Measurements from ENCODE around the gene ZBTB17. TPM values are rescaled to one million over a fixed set of nuclear protein-coding genes. Genes with fewer than 3 reads are reported as not detected.

The ZBTB17 gene
- total and polyA plus RNA-seq, 2 of the 8 experiments (the other 6 are each of a cell fraction or from before 2014, with no cell fraction given), result 24.7 to 36.2 TPM

DNA sequence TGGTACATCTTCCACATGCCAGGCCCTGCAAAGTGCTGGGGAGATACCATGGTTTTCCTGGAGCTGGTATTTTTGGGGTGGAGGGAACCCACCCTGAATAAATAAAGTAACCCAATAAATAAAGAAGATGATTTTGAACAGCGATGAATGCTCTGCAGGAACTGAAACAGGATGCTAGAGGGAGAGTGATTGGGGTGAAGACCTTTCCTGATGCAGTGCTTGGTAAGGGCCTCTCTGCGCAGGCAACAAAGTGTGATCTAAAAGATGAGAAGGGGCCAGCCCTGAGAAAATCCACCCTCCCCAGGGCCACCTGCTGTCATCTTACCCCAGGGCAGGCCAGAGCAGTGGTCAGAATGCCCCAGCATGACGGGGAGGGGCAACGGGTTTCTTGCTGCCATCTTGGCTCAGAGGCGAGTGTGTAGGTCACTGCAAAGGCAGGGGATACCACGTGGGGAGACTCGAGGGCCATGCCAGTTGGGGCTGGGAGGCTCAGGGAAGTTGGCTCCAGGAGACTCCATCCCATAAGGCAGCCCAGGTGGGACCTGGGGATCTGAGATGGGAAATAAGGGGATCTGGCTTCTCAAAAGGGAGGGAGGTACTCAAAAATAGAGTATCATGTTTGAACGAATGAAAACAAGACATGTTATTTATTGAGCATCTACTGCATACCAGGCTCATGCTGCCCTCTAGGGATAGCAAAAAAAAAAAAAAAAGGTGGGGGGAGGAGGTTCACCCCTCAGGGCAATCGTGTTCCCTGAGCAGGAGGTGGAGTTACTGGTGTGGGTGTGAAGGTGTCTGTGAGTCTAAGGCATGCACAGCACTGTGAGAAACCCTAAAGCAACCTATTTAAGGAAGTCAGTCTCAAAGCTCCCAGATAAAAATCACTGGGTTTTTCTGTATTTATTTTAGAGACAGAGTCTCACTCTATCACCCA lies 30.9 kb upstream of the ZBTB17 start:
- H4K91ac ChIP-seq (replicated peaks; ENCODE audit: insufficient read length, low read length), result no peak overlapping the region
- DNase-seq (ENCODE audit: low read depth in 1 of 2, low spot score in 2 of 2) (no peak), FAIRE-seq (no peak)
- 84% methylated on average over 8 of the region's 9 CpGs; no CpG with 5 or more reads in 1 of the 2 experiments for WGBS, 2 experiments (ENCODE audit: extremely low coverage in 1 of 2, insufficient coverage in 1 of 2, insufficient read length in 1 of 2, insufficient replicate concordance in 2 of 2, low coverage in 1 of 2, low lambda C conversion rate in 2 of 2, missing lambda C conversion rate in 1 of 2)
- H4K8ac ChIP-seq (ENCODE audit: extremely low read depth, insufficient read depth, low read length), result no peak overlapping the region
- no peak overlapping the region for H2AFZ ChIP-seq (ENCODE audit: low read length)
- no peaks in the 10 kb centered on the region for H3K9me3 ChIP-seq (ENCODE audit: insufficient read depth in 2 of 2, low read depth in 1 of 2, low read length in 1 of 2)
- no peak overlapping the region for H2BK5ac ChIP-seq (ENCODE audit: low read depth, low read length)
- POLR2A ChIA-PET (ENCODE audit: partially characterized antibody), result interaction anchor here (0.6 kb wide), 1 partner anchor 51 kb away, joined by 3 read pairs; no protein-coding TSS in a partner anchor
- H3K4me2 ChIP-seq (ENCODE audit: insufficient read depth in 1 of 2, low read depth in 2 of 2, low read length in 2 of 2), result no peak overlapping the region
- CTCF ChIA-PET (ENCODE audit: partially characterized antibody), result interaction anchor here (0.6 to 8.9 kb wide), 26 partner anchors 9 to 358 kb away, joined by 3 to 74 read pairs (median 5); partner anchors contain the start of genes CLCNKA, CLCNKB and HSPB7
- no peak overlapping the region for H3K56ac ChIP-seq (replicated peaks; ENCODE audit: insufficient read length, low read depth, low read length)
- TF ChIP-seq, protein P1, sequence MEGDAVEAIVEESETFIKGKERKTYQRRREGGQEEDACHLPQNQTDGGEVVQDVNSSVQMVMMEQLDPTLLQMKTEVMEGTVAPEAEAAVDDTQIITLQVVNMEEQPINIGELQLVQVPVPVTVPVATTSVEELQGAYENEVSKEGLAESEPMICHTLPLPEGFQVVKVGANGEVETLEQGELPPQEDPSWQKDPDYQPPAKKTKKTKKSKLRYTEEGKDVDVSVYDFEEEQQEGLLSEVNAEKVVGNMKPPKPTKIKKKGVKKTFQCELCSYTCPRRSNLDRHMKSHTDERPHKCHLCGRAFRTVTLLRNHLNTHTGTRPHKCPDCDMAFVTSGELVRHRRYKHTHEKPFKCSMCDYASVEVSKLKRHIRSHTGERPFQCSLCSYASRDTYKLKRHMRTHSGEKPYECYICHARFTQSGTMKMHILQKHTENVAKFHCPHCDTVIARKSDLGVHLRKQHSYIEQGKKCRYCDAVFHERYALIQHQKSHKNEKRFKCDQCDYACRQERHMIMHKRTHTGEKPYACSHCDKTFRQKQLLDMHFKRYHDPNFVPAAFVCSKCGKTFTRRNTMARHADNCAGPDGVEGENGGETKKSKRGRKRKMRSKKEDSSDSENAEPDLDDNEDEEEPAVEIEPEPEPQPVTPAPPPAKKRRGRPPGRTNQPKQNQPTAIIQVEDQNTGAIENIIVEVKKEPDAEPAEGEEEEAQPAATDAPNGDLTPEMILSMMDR (IDR thresholded peaks at IDR 0.05; ENCODE audit: control extremely low read depth in 1 of 3, insufficient read depth in 1 of 3, low read depth in 1 of 3, low read length in 3 of 3), result peak in 1 of 3 experiments; percentile 10; a peak in 1 of 4 replicates
- no peak for TF ChIP-seq POLR2A (IDR thresholded peaks at IDR 0.05; ENCODE audit: control extremely low read depth in 1 of 2, low read depth in 2 of 2, low read length in 2 of 2)
- TF ChIP-seq HDAC2 (IDR thresholded peaks at IDR 0.05; ENCODE audit: borderline replicate concordance in 1 of 2, low read depth in 2 of 2, low read length in 2 of 2), result no peak
- H3K4me1 ChIP-seq (replicated peaks in 1 of 4; ENCODE audit: control insufficient read depth in 3 of 4, insufficient read depth in 4 of 4, low read length in 3 of 4), result peaks cover 0 to 3% (median 1%) of the 10 kb centered on the region in 4 experiments; a peak in 2 of 7 replicates
- no peak overlapping the region for H2AK5ac ChIP-seq (ENCODE audit: low read depth, low read length)
- no peaks in the 10 kb centered on the region; a peak in 1 of 7 replicates for H3K27me3 ChIP-seq (replicated peaks in 1 of 4; ENCODE audit: control insufficient read depth in 3 of 4, extremely low read depth in 1 of 4, insufficient read depth in 3 of 4, low read length in 3 of 4)
- no peaks in the 10 kb centered on the region for H3K79me2 ChIP-seq (ENCODE audit: control insufficient read depth in 1 of 2, insufficient read depth in 2 of 2, low read length in 2 of 2)
- no peaks in the 10 kb centered on the region; the same call in 1 of the 2 replicates for H3K23me2 ChIP-seq (ENCODE audit: low read depth, low read length)
- no peak overlapping the region for H2BK20ac ChIP-seq (ENCODE audit: low read length)
- no peak overlapping the region; the same call in 1 of the 2 replicates for H2BK12ac ChIP-seq (ENCODE audit: low read depth, low read length)
- no peak overlapping the region for H3K18ac ChIP-seq (ENCODE audit: extremely low read depth, low read length)
- no peaks in the 10 kb centered on the region for H4K20me1 ChIP-seq (replicated peaks in 1 of 2; ENCODE audit: control insufficient read depth in 1 of 2, insufficient read depth in 2 of 2, low read length in 2 of 2)
- H2BK15ac ChIP-seq (ENCODE audit: low read length), result no peak overlapping the region
- no peak overlapping the region for H3K4ac ChIP-seq (replicated peaks; ENCODE audit: insufficient read length, low read depth, low read length)
- H3K36me3 ChIP-seq (ENCODE audit: control insufficient read depth in 2 of 4, insufficient read depth in 4 of 4, low read length in 3 of 4), result no peaks in the 10 kb centered on the region
- H3K27ac ChIP-seq (ENCODE audit: low read depth, low read length), result no peak overlapping the region
- H3K14ac ChIP-seq (ENCODE audit: insufficient read length), result no peak overlapping the region
- H3K23ac ChIP-seq (ENCODE audit: insufficient read length), result no peak overlapping the region
- no peak overlapping the region for H2BK120ac ChIP-seq (replicated peaks; ENCODE audit: low read depth, low read length)
- no peak overlapping the region for H3K4me3 ChIP-seq (ENCODE audit: extremely low read depth in 1 of 4, insufficient read depth in 2 of 4, low read depth in 3 of 4, low read length in 4 of 4)
- no peak overlapping the region for H4K5ac ChIP-seq (ENCODE audit: insufficient read length, low read depth, low read length)
- no peak overlapping the region for H3K9ac ChIP-seq (replicated peaks in 1 of 4; ENCODE audit: extremely low read depth in 1 of 4, low read depth in 3 of 4, low read length in 3 of 4)
- H3K79me1 ChIP-seq (ENCODE audit: low read depth, low read length), result no peaks in the 10 kb centered on the region

Data from H1 (cell line).